ENCODE measurements around the gene RAB28. TPM values are rescaled to one million over a fixed set of nuclear protein-coding genes. Genes with fewer than 3 reads are reported as not detected.
A peak's percentile ranks its signal among the peaks of the same experiment; 100 is the strongest.

RAB28 gene
- total RNA-seq, 3 donors from 2014 or later (not counting 1 experiment from before 2014, with no cell fraction given), result 10.2 to 13.1 (median 12.9) TPM

- DNase-seq (no peak), ATAC-seq (peak in 1 of 3 donors; percentile 38)
- intact Hi-C loops (cut with micrococcal nuclease), result no loop called here
- Histone ChIP-seq H3K9me3 (ENCODE audit: control insufficient read depth, insufficient read depth, low read length) (peaks cover 16% of the 10 kb centered on the region), H3K4me3 (ENCODE audit: low read length) (no peak overlapping the region), H3K27ac (ENCODE audit: low read length) (no peak overlapping the region), H3K36me3 (ENCODE audit: control insufficient read depth, insufficient read depth, low read length) (no peaks in the 10 kb centered on the region), H3K4me1 (ENCODE audit: control insufficient read depth, insufficient read depth, low read length) (peaks cover 17% of the 10 kb centered on the region), H3K27me3 (ENCODE audit: control insufficient read depth, insufficient read depth, low read length) (peaks cover 67% of the 10 kb centered on the region)
- H3K4me1 Mint-ChIP-seq, result peaks cover 4 to 6% of the 10 kb centered on the region in 2 donors
- WGBS (ENCODE audit: insufficient coverage), result 2% methylated on average over 47 of the region's 49 CpGs
- H3K27me3 Mint-ChIP-seq (ENCODE audit: low read depth in 2 of 2), result peaks cover 41 to 65% of the 10 kb centered on the region in 2 donors
- no peak overlapping the region for H3K27ac Mint-ChIP-seq
- no peak overlapping the region for H3K4me3 Mint-ChIP-seq
- TF ChIP-seq, protein P1, sequence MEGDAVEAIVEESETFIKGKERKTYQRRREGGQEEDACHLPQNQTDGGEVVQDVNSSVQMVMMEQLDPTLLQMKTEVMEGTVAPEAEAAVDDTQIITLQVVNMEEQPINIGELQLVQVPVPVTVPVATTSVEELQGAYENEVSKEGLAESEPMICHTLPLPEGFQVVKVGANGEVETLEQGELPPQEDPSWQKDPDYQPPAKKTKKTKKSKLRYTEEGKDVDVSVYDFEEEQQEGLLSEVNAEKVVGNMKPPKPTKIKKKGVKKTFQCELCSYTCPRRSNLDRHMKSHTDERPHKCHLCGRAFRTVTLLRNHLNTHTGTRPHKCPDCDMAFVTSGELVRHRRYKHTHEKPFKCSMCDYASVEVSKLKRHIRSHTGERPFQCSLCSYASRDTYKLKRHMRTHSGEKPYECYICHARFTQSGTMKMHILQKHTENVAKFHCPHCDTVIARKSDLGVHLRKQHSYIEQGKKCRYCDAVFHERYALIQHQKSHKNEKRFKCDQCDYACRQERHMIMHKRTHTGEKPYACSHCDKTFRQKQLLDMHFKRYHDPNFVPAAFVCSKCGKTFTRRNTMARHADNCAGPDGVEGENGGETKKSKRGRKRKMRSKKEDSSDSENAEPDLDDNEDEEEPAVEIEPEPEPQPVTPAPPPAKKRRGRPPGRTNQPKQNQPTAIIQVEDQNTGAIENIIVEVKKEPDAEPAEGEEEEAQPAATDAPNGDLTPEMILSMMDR (IDR thresholded peaks at IDR 0.05), result no peak
- H3K9me3 Mint-ChIP-seq, result no peaks in the 10 kb centered on the region
- no peaks in the 10 kb centered on the region for H3K36me3 Mint-ChIP-seq
Observed at GRCh38 chr4:13522282-13523104, 38.4 kb upstream of the RAB28 start.

DNA sequence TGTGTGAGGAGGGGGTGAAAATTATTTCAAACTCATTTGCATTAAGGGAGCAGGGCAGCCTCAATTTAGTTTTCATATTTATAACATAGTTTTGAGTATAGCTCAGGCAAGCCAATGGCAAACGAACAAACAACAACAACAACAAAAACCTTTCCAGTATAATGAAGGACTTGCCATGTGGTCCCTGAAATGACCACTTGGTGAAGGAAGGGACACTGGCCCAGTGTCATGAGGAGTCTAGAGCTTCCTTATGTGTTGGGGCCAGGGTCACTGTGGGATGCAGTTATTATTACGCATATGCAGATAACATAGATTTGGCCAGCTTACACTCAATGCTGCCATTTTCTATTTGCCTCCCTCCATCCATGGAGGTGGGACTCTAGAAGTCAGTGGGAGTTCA is 36.9 kb upstream of the RAB28 start:
- no peaks in the 10 kb centered on the region for H3K36me3 ChIP-seq (ENCODE audit: control insufficient read depth, insufficient read depth, low read length)
- intact Hi-C loops (cut with micrococcal nuclease), result no loop called here
- Mint-ChIP-seq H3K4me1 (no peaks in the 10 kb centered on the region), H3K36me3 (no peaks in the 10 kb centered on the region), H3K27me3 (ENCODE audit: low read depth in 2 of 2) (peaks cover 32 to 63% of the 10 kb centered on the region in 2 donors), H3K4me3 (no peak overlapping the region), H3K9me3 (no peaks in the 10 kb centered on the region), H3K27ac (no peak overlapping the region)
- H3K27me3 ChIP-seq (ENCODE audit: control insufficient read depth, insufficient read depth, low read length), result peaks cover 54% of the 10 kb centered on the region
- TF ChIP-seq, protein P1 (IDR thresholded peaks at IDR 0.05), result no peak
- ATAC-seq (no peak), DNase-seq (no peak)
- 88% methylated on average over 1 of the region's 2 CpGs for WGBS (ENCODE audit: insufficient coverage)
- H3K4me1 ChIP-seq (ENCODE audit: control insufficient read depth, insufficient read depth, low read length), result peaks cover 10% of the 10 kb centered on the region
- H3K27ac ChIP-seq (ENCODE audit: low read length), result no peak overlapping the region
- H3K9me3 ChIP-seq (ENCODE audit: control insufficient read depth, insufficient read depth, low read length), result peaks cover 16% of the 10 kb centered on the region
- no peak overlapping the region for H3K4me3 ChIP-seq (ENCODE audit: low read length)

GRCh38 chr4:13516315-13516860 is 32.2 kb upstream of the RAB28 start:
- no peak overlapping the region for H3K27ac Mint-ChIP-seq
- no peaks in the 10 kb centered on the region for H3K9me3 ChIP-seq (ENCODE audit: control insufficient read depth, insufficient read depth, low read length)
- no peaks in the 10 kb centered on the region for H3K4me1 Mint-ChIP-seq
- H3K36me3 Mint-ChIP-seq, result no peaks in the 10 kb centered on the region
- H3K27ac ChIP-seq (ENCODE audit: low read length), result no peak overlapping the region
- no peak overlapping the region for H3K4me3 ChIP-seq (ENCODE audit: low read length)
- no peak for DNase-seq
- H3K4me1 ChIP-seq (ENCODE audit: control insufficient read depth, insufficient read depth, low read length), result no peaks in the 10 kb centered on the region
- H3K4me3 Mint-ChIP-seq, result no peak overlapping the region
- H3K36me3 ChIP-seq (ENCODE audit: control insufficient read depth, insufficient read depth, low read length), result no peaks in the 10 kb centered on the region
- peaks cover 25 to 55% of the 10 kb centered on the region in 2 donors for H3K27me3 Mint-ChIP-seq (ENCODE audit: low read depth in 2 of 2)
- no peaks in the 10 kb centered on the region for H3K9me3 Mint-ChIP-seq
- TF ChIP-seq, protein P1 (IDR thresholded peaks at IDR 0.05), result no peak
- intact Hi-C loops (cut with micrococcal nuclease), result no loop called here
- ATAC-seq, result no peak
- H3K27me3 ChIP-seq (ENCODE audit: control insufficient read depth, insufficient read depth, low read length), result peaks cover 26% of the 10 kb centered on the region
- 100% methylated on average over 2 of the region's 3 CpGs for WGBS (ENCODE audit: insufficient coverage)
